Measurements from ENCODE around the gene CDKL4.

The CDKL4 gene

GRCh38 chr2:39153312-39153711 is 90.5 kb downstream of the CDKL4 start:
- Histone ChIP-seq H3K18ac (ENCODE audit: low read depth in 1 of 2, low read length in 2 of 2) (no peak overlapping the region), H3K4ac (ENCODE audit: low read depth in 1 of 2, low read length in 2 of 2) (no peak overlapping the region)
- WGBS = no CpG with 5 or more reads among the region's 1 CpG

GRCh38 chr2:39152504-39152903 is 91.3 kb downstream of the CDKL4 start:
- H4K91ac ChIP-seq (ENCODE audit: low read length) = no peak overlapping the region
- H2AFZ ChIP-seq (ENCODE audit: low read depth, low read length) = no peak overlapping the region
- H3K14ac ChIP-seq (ENCODE audit: low read length in 2 of 2) = no peak overlapping the region
- no peaks in the 10 kb centered on the region for H3K9me3 ChIP-seq (ENCODE audit: control insufficient read depth, low read length)
- no peak overlapping the region for H2BK5ac ChIP-seq (ENCODE audit: low read depth, low read length, poor library complexity, severe bottlenecking)
- H4K8ac ChIP-seq (ENCODE audit: low read length) = no peak overlapping the region
- H3K9ac ChIP-seq (ENCODE audit: low read length) = peak overlapping the region; percentile 78
- H3K4ac ChIP-seq (ENCODE audit: low read depth in 1 of 2, low read length in 2 of 2) = no peak overlapping the region
- no peak for DNase-seq
- H2BK120ac ChIP-seq (ENCODE audit: low read depth, low read length) = no peak overlapping the region
- WGBS = no CpG with 5 or more reads among the region's 2 CpGs
- H2BK15ac ChIP-seq (ENCODE audit: low read depth, poor library complexity, severe bottlenecking) = no peak overlapping the region
- no peak overlapping the region for H3K4me3 ChIP-seq (ENCODE audit: insufficient read depth in 1 of 2, low read depth in 1 of 2, low read length in 2 of 2)
- no peaks in the 10 kb centered on the region for H3K27me3 ChIP-seq (ENCODE audit: control insufficient read depth in 1 of 2, insufficient read depth in 1 of 2, low read length in 2 of 2)
- H3K23ac ChIP-seq (ENCODE audit: low read length in 2 of 2) = no peak overlapping the region
- peaks cover 0 to 4% of the 10 kb centered on the region in 2 experiments for H3K36me3 ChIP-seq (ENCODE audit: control insufficient read depth in 1 of 2, insufficient read depth in 2 of 2, low read depth in 1 of 2, low read length in 2 of 2)
- no peak overlapping the region for H2BK12ac ChIP-seq (ENCODE audit: low read length in 2 of 2)
- H3K4me1 ChIP-seq (ENCODE audit: control insufficient read depth, insufficient read depth, low read depth, low read length) = peaks cover 1% of the 10 kb centered on the region
- H2AK5ac ChIP-seq (ENCODE audit: low read length, severe bottlenecking) = no peak overlapping the region
- H3K4me2 ChIP-seq (ENCODE audit: low read length, poor library complexity, severe bottlenecking) = no peak overlapping the region
- H3K18ac ChIP-seq (ENCODE audit: low read depth in 1 of 2, low read length in 2 of 2) = no peak overlapping the region
- no peak overlapping the region for H3K27ac ChIP-seq (ENCODE audit: low read length, poor library complexity, severe bottlenecking)
- H3K79me1 ChIP-seq (replicated peaks; ENCODE audit: low read length, poor library complexity, severe bottlenecking) = no peaks in the 10 kb centered on the region

More at GRCh38 chr2:39153312-39153711, 90.5 kb downstream of the CDKL4 start:
- Histone ChIP-seq H2AFZ (ENCODE audit: low read depth, low read length) (no peak overlapping the region), H3K79me1 (replicated peaks; ENCODE audit: low read length, poor library complexity, severe bottlenecking) (no peaks in the 10 kb centered on the region), H3K9ac (ENCODE audit: low read length) (peak overlapping the region; percentile 78), H4K8ac (ENCODE audit: low read length) (no peak overlapping the region), H3K14ac (ENCODE audit: low read length in 2 of 2) (no peak overlapping the region), H2BK5ac (ENCODE audit: low read depth, low read length, poor library complexity, severe bottlenecking) (no peak overlapping the region), H3K4me3 (ENCODE audit: insufficient read depth in 1 of 2, low read depth in 1 of 2, low read length in 2 of 2) (peak overlapping the region in 1 of 2 experiments; percentile 32), H2BK15ac (ENCODE audit: low read depth, poor library complexity, severe bottlenecking) (no peak overlapping the region), H3K23ac (ENCODE audit: low read length in 2 of 2) (no peak overlapping the region), H3K9me3 (ENCODE audit: control insufficient read depth, low read length) (no peaks in the 10 kb centered on the region), H2BK12ac (ENCODE audit: low read length in 2 of 2) (no peak overlapping the region), H2BK120ac (ENCODE audit: low read depth, low read length) (no peak overlapping the region), H3K4me2 (ENCODE audit: low read length, poor library complexity, severe bottlenecking) (no peak overlapping the region), H2AK5ac (ENCODE audit: low read length, severe bottlenecking) (no peak overlapping the region), H3K4me1 (ENCODE audit: control insufficient read depth, insufficient read depth, low read depth, low read length) (peaks cover 2% of the 10 kb centered on the region), H3K27me3 (ENCODE audit: control insufficient read depth in 1 of 2, insufficient read depth in 1 of 2, low read length in 2 of 2) (no peaks in the 10 kb centered on the region), H3K36me3 (ENCODE audit: control insufficient read depth in 1 of 2, insufficient read depth in 2 of 2, low read depth in 1 of 2, low read length in 2 of 2) (peaks cover 0 to 4% of the 10 kb centered on the region in 2 experiments), H4K91ac (ENCODE audit: low read length) (no peak overlapping the region), H3K27ac (ENCODE audit: low read length, poor library complexity, severe bottlenecking) (no peak overlapping the region)
- no peak for DNase-seq

- H2AFZ ChIP-seq (ENCODE audit: low read depth, low read length) = no peak overlapping the region
Measured at GRCh38 chr2:39150890-39151497, 92.8 kb downstream of the CDKL4 start.

GRCh38 chr2:39150102-39150562 is 93.6 kb downstream of the CDKL4 start:
- H2AFZ ChIP-seq (ENCODE audit: low read depth, low read length) = no peak overlapping the region
- H3K18ac ChIP-seq (ENCODE audit: low read depth in 1 of 2, low read length in 2 of 2) = no peak overlapping the region
- H3K4me3 ChIP-seq (ENCODE audit: insufficient read depth in 1 of 2, low read depth in 1 of 2, low read length in 2 of 2) = no peak overlapping the region
- H3K79me1 ChIP-seq (replicated peaks; ENCODE audit: low read length, poor library complexity, severe bottlenecking) = no peaks in the 10 kb centered on the region
- no peaks in the 10 kb centered on the region for H3K9me3 ChIP-seq (ENCODE audit: control insufficient read depth, low read length)
- no peak overlapping the region for H3K4ac ChIP-seq (ENCODE audit: low read depth in 1 of 2, low read length in 2 of 2)
- WGBS = 100% methylated on average over 5 of the region's 6 CpGs
- no peak overlapping the region for H2AK5ac ChIP-seq (ENCODE audit: low read length, severe bottlenecking)
- no peak for DNase-seq
- H4K8ac ChIP-seq (ENCODE audit: low read length) = no peak overlapping the region
- no peak overlapping the region for H2BK5ac ChIP-seq (ENCODE audit: low read depth, low read length, poor library complexity, severe bottlenecking)
- H3K23ac ChIP-seq (ENCODE audit: low read length in 2 of 2) = no peak overlapping the region
- H2BK15ac ChIP-seq (ENCODE audit: low read depth, poor library complexity, severe bottlenecking) = no peak overlapping the region
- no peak overlapping the region for H3K27ac ChIP-seq (ENCODE audit: low read length, poor library complexity, severe bottlenecking)
- no peak overlapping the region for H3K9ac ChIP-seq (ENCODE audit: low read length)
- no peak overlapping the region for H2BK12ac ChIP-seq (ENCODE audit: low read length in 2 of 2)
- peak overlapping the region in 1 of 2 experiments; percentile 8 for H3K14ac ChIP-seq (ENCODE audit: low read length in 2 of 2)
- no peak overlapping the region for H2BK120ac ChIP-seq (ENCODE audit: low read depth, low read length)
- H4K91ac ChIP-seq (ENCODE audit: low read length) = no peak overlapping the region
- no peaks in the 10 kb centered on the region for H3K4me1 ChIP-seq (ENCODE audit: control insufficient read depth, insufficient read depth, low read depth, low read length)
- H3K27me3 ChIP-seq (ENCODE audit: control insufficient read depth in 1 of 2, insufficient read depth in 1 of 2, low read length in 2 of 2) = no peaks in the 10 kb centered on the region
- H3K36me3 ChIP-seq (ENCODE audit: control insufficient read depth in 1 of 2, insufficient read depth in 2 of 2, low read depth in 1 of 2, low read length in 2 of 2) = peaks cover 0 to 4% of the 10 kb centered on the region in 2 experiments
- H3K4me2 ChIP-seq (ENCODE audit: low read length, poor library complexity, severe bottlenecking) = no peak overlapping the region

More at GRCh38 chr2:39150890-39151497, 92.8 kb downstream of the CDKL4 start:
- no peak for DNase-seq
- Histone ChIP-seq H4K8ac (ENCODE audit: low read length) (no peak overlapping the region), H3K18ac (ENCODE audit: low read depth in 1 of 2, low read length in 2 of 2) (no peak overlapping the region), H3K4me3 (ENCODE audit: insufficient read depth in 1 of 2, low read depth in 1 of 2, low read length in 2 of 2) (no peak overlapping the region), H4K91ac (ENCODE audit: low read length) (no peak overlapping the region), H3K27me3 (ENCODE audit: control insufficient read depth in 1 of 2, insufficient read depth in 1 of 2, low read length in 2 of 2) (no peaks in the 10 kb centered on the region), H3K9ac (ENCODE audit: low read length) (no peak overlapping the region), H3K4ac (ENCODE audit: low read depth in 1 of 2, low read length in 2 of 2) (no peak overlapping the region), H2AK5ac (ENCODE audit: low read length, severe bottlenecking) (no peak overlapping the region), H3K9me3 (ENCODE audit: control insufficient read depth, low read length) (no peaks in the 10 kb centered on the region), H3K4me2 (ENCODE audit: low read length, poor library complexity, severe bottlenecking) (no peak overlapping the region), H2BK12ac (ENCODE audit: low read length in 2 of 2) (no peak overlapping the region), H3K23ac (ENCODE audit: low read length in 2 of 2) (no peak overlapping the region), H3K4me1 (ENCODE audit: control insufficient read depth, insufficient read depth, low read depth, low read length) (no peaks in the 10 kb centered on the region), H2BK5ac (ENCODE audit: low read depth, low read length, poor library complexity, severe bottlenecking) (no peak overlapping the region), H3K79me1 (replicated peaks; ENCODE audit: low read length, poor library complexity, severe bottlenecking) (no peaks in the 10 kb centered on the region), H3K27ac (ENCODE audit: low read length, poor library complexity, severe bottlenecking) (no peak overlapping the region), H2BK120ac (ENCODE audit: low read depth, low read length) (no peak overlapping the region), H3K14ac (ENCODE audit: low read length in 2 of 2) (no peak overlapping the region), H3K36me3 (ENCODE audit: control insufficient read depth in 1 of 2, insufficient read depth in 2 of 2, low read depth in 1 of 2, low read length in 2 of 2) (peaks cover 0 to 4% of the 10 kb centered on the region in 2 experiments), H2BK15ac (ENCODE audit: low read depth, poor library complexity, severe bottlenecking) (no peak overlapping the region)
- 77% methylated on average over 8 of the region's 9 CpGs for WGBS

All from mesenchymal stem cell (in vitro differentiated cells and primary cell).